Cardiac fibroblast (primary cell): Measurements from ENCODE around the gene GNA12.

Experiments
- DNase-seq, 2 donors: peaks; one replicate each; pipeline versions ENCODE4 v3.0.0 to v3.0.0-alpha.2; 2010; ENCODE audit warnings: low read depth in 2 of 2
- H3K4me3 ChIP-seq, 2 donors: replicated peaks in 1 of 2; 1 replicate in 1 of 2; 2 replicates in 1 of 2; pipeline ENCODE4 v1.5.1; 2011; ENCODE audit warnings: low read depth in 2 of 2, low read length in 2 of 2, mild to moderate bottlenecking in 2 of 2, moderate library complexity in 1 of 2
- TF ChIP-seq, protein P1 (sequence below): IDR thresholded peaks from one replicate; pipeline ENCODE4 v1.5.1; 2011; ENCODE audit warnings: low read depth, mild to moderate bottlenecking, low read length, inconsistent platforms

GNA12 gene

DNA sequence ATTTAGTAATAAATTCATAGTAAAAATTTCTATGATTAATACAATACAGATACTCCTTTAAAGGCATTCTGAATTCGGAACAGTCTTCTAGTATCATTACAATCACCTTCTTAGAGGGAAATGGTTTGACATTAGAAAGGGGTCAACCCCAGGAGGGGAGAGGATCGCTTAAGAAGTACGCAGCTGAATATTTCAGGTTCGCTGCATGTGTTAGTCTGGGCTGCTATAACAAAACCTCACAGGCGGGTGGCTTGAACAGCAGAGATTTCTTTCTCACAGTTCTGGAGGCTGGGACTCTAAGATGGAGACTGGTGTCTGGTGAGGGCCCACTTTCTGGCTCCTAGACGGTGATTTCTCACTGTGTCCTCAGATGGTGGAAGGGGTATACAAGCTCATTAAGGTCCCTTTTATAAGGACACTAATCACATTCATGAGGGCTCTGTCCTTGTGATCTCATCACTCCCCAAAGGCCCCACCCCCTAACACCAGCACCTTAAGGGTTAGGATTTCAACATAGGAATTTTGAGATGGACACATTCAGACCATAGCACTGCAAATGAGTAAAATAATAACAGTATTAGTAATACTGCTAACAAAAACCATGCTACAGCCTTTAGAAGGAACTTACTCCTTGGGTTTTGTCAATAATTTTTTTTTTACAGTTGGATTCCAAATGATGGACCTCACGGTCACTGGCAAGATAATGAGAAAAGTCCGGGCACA is 34.0 kb downstream of the GNA12 start:
- no peak overlapping the region for H3K4me3 ChIP-seq
- TF ChIP-seq, protein P1, sequence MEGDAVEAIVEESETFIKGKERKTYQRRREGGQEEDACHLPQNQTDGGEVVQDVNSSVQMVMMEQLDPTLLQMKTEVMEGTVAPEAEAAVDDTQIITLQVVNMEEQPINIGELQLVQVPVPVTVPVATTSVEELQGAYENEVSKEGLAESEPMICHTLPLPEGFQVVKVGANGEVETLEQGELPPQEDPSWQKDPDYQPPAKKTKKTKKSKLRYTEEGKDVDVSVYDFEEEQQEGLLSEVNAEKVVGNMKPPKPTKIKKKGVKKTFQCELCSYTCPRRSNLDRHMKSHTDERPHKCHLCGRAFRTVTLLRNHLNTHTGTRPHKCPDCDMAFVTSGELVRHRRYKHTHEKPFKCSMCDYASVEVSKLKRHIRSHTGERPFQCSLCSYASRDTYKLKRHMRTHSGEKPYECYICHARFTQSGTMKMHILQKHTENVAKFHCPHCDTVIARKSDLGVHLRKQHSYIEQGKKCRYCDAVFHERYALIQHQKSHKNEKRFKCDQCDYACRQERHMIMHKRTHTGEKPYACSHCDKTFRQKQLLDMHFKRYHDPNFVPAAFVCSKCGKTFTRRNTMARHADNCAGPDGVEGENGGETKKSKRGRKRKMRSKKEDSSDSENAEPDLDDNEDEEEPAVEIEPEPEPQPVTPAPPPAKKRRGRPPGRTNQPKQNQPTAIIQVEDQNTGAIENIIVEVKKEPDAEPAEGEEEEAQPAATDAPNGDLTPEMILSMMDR = no peak
- peak in 1 of 2 donors; percentile 72 for DNase-seq

DNA sequence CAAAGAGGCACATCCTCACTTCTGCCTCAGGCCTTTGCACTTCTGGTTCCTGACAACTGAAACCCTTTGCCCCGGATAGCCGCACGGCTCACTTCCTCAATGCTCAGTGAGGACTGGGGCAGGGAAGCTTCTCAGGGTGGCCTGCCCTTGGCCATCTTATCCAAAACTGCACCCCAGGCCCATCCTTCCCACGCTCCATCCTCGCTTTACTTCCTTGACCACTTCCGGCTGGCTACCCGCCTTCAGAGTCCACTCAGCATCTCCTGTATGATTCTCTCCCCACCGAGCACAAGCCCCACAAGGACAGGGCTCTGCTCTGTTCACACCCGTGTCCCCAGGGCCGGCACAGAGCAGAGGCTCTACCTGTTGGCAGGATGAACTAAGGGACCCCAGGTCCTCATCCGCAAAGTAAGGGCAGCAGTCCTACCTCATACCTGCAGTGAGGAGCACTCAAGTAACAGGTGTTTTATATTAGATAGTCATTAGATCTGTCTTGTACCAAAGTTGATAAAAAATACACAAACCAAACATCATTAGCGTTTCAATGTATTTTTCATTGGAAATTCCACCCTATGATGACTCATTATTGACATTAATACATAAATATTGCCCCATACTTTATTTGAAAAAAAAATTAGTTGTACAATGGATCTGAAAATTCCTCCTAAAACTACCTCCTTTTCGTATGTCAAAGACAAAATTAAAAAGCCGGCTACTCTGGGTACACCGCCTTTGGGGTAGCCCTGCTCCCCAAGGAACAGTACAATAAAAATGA is 35.0 kb downstream of the GNA12 start:
- no peak overlapping the region for H3K4me3 ChIP-seq
- DNase-seq = no peak
- TF ChIP-seq, protein P1 = no peak

DNA sequence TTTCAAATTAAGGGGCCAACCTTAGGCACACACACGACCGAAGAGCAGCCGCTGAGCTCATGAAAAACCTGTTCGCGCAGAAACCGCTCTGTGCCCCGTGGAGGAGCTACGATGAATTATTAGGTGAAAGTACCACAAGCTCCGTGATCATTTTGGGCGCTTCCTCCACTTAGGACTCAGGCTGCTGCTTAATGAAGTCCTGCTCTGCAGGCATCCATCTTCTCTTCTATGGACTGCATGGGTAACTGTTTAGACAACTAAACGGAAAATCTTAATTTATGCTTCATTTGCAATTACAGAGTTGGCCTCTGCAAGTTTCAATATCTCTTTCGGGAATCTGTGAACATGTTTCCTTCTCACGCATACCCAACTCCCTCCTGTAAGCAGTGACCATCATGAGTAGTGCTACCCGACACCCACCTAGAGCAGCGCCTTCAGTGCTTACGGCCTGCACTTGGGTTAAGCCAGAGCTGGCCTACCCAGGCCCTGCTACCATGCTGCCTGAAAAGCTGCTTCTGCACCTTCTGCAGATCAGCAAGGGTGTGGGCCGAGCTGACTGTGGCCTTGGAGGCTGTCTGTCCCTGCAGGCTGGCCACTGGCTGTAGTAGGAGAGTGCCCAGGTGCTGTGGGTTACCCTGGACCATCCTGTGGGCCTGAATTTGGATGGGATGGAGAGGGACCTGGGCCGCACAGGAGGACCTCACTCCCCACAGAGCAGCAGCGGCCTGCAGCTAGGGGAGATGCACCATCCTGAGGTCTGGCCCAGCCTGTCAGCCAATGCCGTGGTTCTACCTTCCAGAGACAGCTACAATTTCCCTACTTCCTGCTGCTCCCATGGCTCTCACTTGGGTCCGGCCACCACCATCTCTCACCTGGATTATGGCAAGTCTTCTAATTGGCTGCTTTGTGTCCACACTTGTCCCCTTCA is 36.0 kb downstream of the GNA12 start:
- no peak for DNase-seq
- H3K4me3 ChIP-seq = no peak overlapping the region
- TF ChIP-seq, protein P1 = no peak

DNA sequence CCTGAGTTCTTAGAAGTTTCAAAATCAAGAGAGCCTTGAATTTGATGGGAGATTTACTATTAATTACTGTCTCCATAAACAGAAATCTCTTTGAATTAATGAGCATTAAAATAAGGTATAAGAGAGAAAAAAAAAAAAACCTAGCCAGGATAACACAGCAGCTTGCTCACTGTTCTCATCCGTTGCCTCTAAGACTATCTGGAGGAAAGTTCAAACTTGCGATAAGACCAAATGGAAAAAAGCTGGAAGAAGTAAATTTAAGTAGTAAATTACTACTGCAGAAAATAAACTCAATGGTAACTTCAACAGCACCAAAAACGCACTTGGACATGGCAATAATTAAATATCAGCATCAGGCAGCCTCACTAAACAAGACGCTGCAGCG is 36.7 kb downstream of the GNA12 start:
- no peak for DNase-seq
- TF ChIP-seq, protein P1 = no peak
- no peak overlapping the region for H3K4me3 ChIP-seq

DNA sequence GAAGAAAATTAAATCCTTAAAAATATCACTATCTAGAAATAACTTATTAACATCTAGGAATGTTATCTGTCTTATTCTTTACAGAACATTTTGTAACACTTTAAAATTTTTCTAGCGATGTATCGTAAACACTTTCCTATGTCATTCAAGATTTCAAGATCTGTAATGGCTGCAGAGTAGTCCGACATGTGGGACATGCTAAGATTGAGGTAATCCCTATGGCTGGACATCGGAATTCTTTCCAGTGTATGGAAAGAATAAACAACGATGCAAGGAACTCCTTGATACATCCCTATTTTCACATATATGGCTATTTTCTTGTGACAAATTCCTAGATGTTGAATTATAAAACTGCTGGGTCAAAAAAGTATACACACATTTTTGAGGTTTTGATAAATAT is 37.5 kb downstream of the GNA12 start:
- no peak overlapping the region for H3K4me3 ChIP-seq
- DNase-seq = no peak
- TF ChIP-seq, protein P1 = no peak

DNA sequence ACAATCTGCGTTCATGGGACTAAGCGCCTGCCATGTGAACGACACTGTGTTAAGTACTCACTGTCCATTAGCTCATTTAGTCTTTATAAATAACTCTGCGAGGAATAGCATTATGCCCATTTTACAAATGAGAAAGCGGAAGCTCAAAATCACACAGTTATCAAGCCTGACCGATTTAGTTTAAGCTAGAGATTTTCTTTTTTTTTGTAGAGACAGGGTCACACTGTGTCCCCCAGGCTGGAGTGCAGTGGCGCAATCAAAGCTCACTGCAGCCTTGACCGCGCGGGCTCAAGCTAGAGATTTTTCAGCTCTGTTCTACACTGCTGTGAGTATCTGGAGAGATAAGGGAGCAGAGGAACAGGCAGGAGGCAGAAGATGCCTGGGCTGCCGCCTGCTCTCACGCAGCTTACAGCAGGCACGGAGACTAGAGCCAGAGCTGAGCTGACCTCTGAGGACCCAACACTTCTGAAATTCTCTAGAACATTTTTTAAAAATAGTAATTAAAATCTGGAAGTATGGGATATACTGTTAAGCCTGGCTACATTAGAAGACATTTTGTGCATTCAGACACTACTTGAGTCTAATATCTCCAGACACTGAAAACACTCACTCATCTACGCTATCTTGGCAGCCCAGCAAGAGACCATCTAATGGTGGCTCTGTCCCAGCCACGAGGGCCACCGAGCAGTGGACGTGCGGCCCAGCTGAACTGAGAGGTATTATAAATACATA is 38.7 kb downstream of the GNA12 start:
- H3K4me3 ChIP-seq = no peak overlapping the region
- peak in 1 of 2 donors; percentile 75 for DNase-seq
- TF ChIP-seq, protein P1 = no peak
